GM12873 (cell line): Measurements from ENCODE around the gene RET.

Experiments
- CTCF ChIP-seq: IDR thresholded peaks from 2 replicates; pipeline ENCODE4 v1.5.1; 2012; ENCODE audit warnings: low read depth, mild to moderate bottlenecking, moderate library complexity, low read length, control low read depth; ENCODE audit not compliant: insufficient read depth; ENCODE audit errors: missing control alignments

Gene RET

GRCh38 chr10:43082746-43083145 lies 5.9 kb downstream of the RET start:
- no peak for TF ChIP-seq CTCF

- no peak for TF ChIP-seq CTCF
Measured at GRCh38 chr10:43083764-43084163, 6.9 kb downstream of the RET start.

GRCh38 chr10:43084812-43085211 lies 7.9 kb downstream of the RET start:
- no peak for TF ChIP-seq CTCF

- TF ChIP-seq CTCF: no peak
Measured at GRCh38 chr10:43086321-43086942, 9.6 kb downstream of the RET start.

- no peak for TF ChIP-seq CTCF
Measured at GRCh38 chr10:43089519-43089918, 12.7 kb downstream of the RET start.

- TF ChIP-seq CTCF: no peak
Measured at GRCh38 chr10:43090188-43090587, 13.3 kb downstream of the RET start.

- no peak for TF ChIP-seq CTCF
Measured at GRCh38 chr10:43090664-43091063, 13.8 kb downstream of the RET start.
